Stimulated activated CD4-positive, alpha-beta T cell treated with anti-CD3 and anti-CD28 coated beads, Interleukin-4, amount 100 ng/mL, for 1 hour (primary cell): ENCODE results near the gene MACROH2A1.

ENCODE experiments used
- DNase-seq: peaks from one replicate; pipeline ENCODE4 v3.0.0-alpha.2; 2020

The MACROH2A1 gene

GRCh38 chr5:135350536-135350935 is 48.5 kb downstream of the MACROH2A1 start:
- DNase-seq = no peak

GRCh38 chr5:135349886-135350285 is 49.1 kb downstream of the MACROH2A1 start:
- DNase-seq = no peak

- no peak for DNase-seq
These were observed 49.6 kb downstream of the MACROH2A1 start for GRCh38 chr5:135349451-135349850.

- no peak for DNase-seq
These were observed 50.1 kb downstream of the MACROH2A1 start for GRCh38 chr5:135348918-135349317.

- DNase-seq = no peak
These were observed 51.6 kb downstream of the MACROH2A1 start for GRCh38 chr5:135347392-135347791.

- no peak for DNase-seq
These were observed 52.9 kb downstream of the MACROH2A1 start for GRCh38 chr5:135345956-135346731.

GRCh38 chr5:135344349-135344748 is 54.7 kb downstream of the MACROH2A1 start:
- DNase-seq = no peak

GRCh38 chr5:135343413-135343812 is 55.6 kb downstream of the MACROH2A1 start:
- DNase-seq = no peak

GRCh38 chr5:135342551-135342875 is 56.5 kb downstream of the MACROH2A1 start:
- no peak for DNase-seq

GRCh38 chr5:135341696-135342550 is 57.1 kb downstream of the MACROH2A1 start:
- DNase-seq = no peak

GRCh38 chr5:135341016-135341666 is 57.9 kb downstream of the MACROH2A1 start:
- DNase-seq = no peak

GRCh38 chr5:135340568-135340967 is 58.5 kb downstream of the MACROH2A1 start:
- no peak for DNase-seq

- DNase-seq = no peak
These were observed 59.4 kb downstream of the MACROH2A1 start for GRCh38 chr5:135339623-135340022.

GRCh38 chr5:135339189-135339588 is 59.8 kb downstream of the MACROH2A1 start:
- no peak for DNase-seq

- DNase-seq = no peak
These were observed 62.0 kb downstream of the MACROH2A1 start for GRCh38 chr5:135337064-135337463.

GRCh38 chr5:135335031-135335828 is 63.8 kb downstream of the MACROH2A1 start:
- DNase-seq = no peak

GRCh38 chr5:135333732-135334515 is 65.1 kb downstream of the MACROH2A1 start:
- no peak for DNase-seq

- no peak for DNase-seq
These were observed 66.4 kb downstream of the MACROH2A1 start for GRCh38 chr5:135332519-135333150.

GRCh38 chr5:135331612-135332011 is 67.4 kb downstream of the MACROH2A1 start:
- no peak for DNase-seq

- DNase-seq = no peak
These were observed 68.3 kb downstream of the MACROH2A1 start for GRCh38 chr5:135330798-135331096.

- DNase-seq = no peak
These were observed 68.9 kb downstream of the MACROH2A1 start for GRCh38 chr5:135329913-135330797.
